Suprapubic skin (tissue), 4 donors: ENCODE measurements around the gene PCBP3. TPM values are rescaled to one million over a fixed set of nuclear protein-coding genes. Genes with fewer than 3 reads are reported as not detected.

ENCODE experiments used
- DNase-seq, 2 donors: peaks; one replicate each; pipeline ENCODE4 v3.0.0-alpha.2; 2019; ENCODE audit warnings: low spot score in 2 of 2
- H3K27ac ChIP-seq: fragments of 200-600 bp; sonication (generic); one replicate; pipeline ENCODE4 v1.5.1; 2019
- H3K27me3 ChIP-seq: fragments of 200-600 bp; sonication (generic); one replicate; pipeline ENCODE4 v1.5.1; 2019
- H3K36me3 ChIP-seq: fragments of 200-600 bp; sonication (generic); one replicate; pipeline ENCODE4 v1.5.1; 2019
- H3K4me1 ChIP-seq: fragments of 200-600 bp; sonication (generic); one replicate; pipeline ENCODE4 v1.5.1; 2019
- H3K4me3 ChIP-seq: fragments of 200-600 bp; sonication (generic); one replicate; pipeline ENCODE4 v1.5.1; 2019; ENCODE audit warnings: mild to moderate bottlenecking
- H3K9me3 ChIP-seq: fragments of 200-600 bp; sonication (generic); one replicate; pipeline ENCODE4 v1.5.1; 2019
- EP300 ChIP-seq: sonication (generic); formaldehyde crosslinking; IDR thresholded peaks from one replicate; pipeline ENCODE4 v1.6.1; 2017; ENCODE audit warnings: antibody characterized with exemption
- POLR2A ChIP-seq, 2 donors: fragments of 450-650 bp; IDR thresholded peaks; one replicate each; pipeline ENCODE4 v1.6.1; 2017; ENCODE audit warnings: antibody characterized with exemption in 2 of 2, mild to moderate bottlenecking in 2 of 2, moderate library complexity in 2 of 2
- POLR2AphosphoS5 ChIP-seq, 3 donors: sonication (generic); formaldehyde crosslinking; IDR thresholded peaks; one replicate each; pipeline ENCODE4 v1.6.1; 2017; ENCODE audit warnings: antibody characterized with exemption in 3 of 3
- WGBS: methylation state at CpG from one replicate; pipeline ENCODE4 v1.1.5; 2018; 5-methylcytosine and 5-hydroxymethylcytosine counted together
- total RNA-seq, 4 donors: library from RNA; depleted of rRNA; stranded (reverse); fragments of >200 nt; gene quantifications; one replicate each; pipeline ENCODE4 v1.1.0, GENCODE V29; 2016
- TF ChIP-seq, protein P1 (sequence below), 2 donors: fragments of 200-600 bp in 1 of 2; fragments of 450-650 bp in 1 of 2; sonication (generic) in 1 of 2; IDR thresholded peaks; one replicate each; pipeline ENCODE4 v1.5.1; 2016 to 2019; ENCODE audit warnings: antibody characterized with exemption in 2 of 2, mild to moderate bottlenecking in 1 of 2, moderate library complexity in 1 of 2

PCBP3 gene
- total RNA-seq, 4 donors from 2014 or later: 0.97 to 7.3 (median 2.7) TPM

DNA sequence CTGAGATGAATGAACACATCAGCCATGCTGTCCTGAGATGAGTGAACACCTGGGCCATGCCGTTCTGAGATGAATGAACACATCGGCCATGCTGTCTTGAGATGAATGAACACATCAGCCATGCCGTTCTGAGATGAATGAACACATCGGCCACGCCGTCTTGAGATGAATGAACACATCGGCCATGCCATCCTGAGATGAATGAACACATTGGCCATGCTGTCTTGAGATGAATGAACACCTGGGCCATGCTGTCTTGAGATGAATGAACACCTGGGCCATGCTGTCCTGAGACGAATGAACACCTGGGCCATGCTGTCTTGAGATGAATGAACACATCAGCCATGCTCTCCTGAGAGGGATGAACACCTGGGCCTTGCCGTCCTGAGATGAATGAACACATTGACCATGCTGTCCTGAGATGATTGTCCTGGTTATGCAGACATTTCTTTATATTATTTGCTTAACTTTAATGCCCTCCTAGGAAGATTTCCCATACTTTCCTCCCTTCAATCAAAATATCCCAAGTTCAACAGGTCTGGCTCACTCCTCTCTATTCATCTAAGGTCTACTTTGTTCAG, 289.5 kb downstream of the PCBP3 start:
- DNase-seq: no peak
- no peaks in the 10 kb centered on the region for H3K9me3 ChIP-seq
- H3K4me3 ChIP-seq: no peak overlapping the region
- H3K27ac ChIP-seq: no peak overlapping the region
- no peaks in the 10 kb centered on the region for H3K27me3 ChIP-seq
- no peaks in the 10 kb centered on the region for H3K36me3 ChIP-seq
- no peaks in the 10 kb centered on the region for H3K4me1 ChIP-seq
- WGBS: 65% methylated on average over 5 of the region's 9 CpGs
- TF ChIP-seq POLR2AphosphoS5 (IDR thresholded peaks at IDR 0.05) (no peak), EP300 (no peak), POLR2A (IDR thresholded peaks at IDR 0.05) (no peak)
- TF ChIP-seq, protein P1, sequence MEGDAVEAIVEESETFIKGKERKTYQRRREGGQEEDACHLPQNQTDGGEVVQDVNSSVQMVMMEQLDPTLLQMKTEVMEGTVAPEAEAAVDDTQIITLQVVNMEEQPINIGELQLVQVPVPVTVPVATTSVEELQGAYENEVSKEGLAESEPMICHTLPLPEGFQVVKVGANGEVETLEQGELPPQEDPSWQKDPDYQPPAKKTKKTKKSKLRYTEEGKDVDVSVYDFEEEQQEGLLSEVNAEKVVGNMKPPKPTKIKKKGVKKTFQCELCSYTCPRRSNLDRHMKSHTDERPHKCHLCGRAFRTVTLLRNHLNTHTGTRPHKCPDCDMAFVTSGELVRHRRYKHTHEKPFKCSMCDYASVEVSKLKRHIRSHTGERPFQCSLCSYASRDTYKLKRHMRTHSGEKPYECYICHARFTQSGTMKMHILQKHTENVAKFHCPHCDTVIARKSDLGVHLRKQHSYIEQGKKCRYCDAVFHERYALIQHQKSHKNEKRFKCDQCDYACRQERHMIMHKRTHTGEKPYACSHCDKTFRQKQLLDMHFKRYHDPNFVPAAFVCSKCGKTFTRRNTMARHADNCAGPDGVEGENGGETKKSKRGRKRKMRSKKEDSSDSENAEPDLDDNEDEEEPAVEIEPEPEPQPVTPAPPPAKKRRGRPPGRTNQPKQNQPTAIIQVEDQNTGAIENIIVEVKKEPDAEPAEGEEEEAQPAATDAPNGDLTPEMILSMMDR (IDR thresholded peaks at IDR 0.05): no peak

DNA sequence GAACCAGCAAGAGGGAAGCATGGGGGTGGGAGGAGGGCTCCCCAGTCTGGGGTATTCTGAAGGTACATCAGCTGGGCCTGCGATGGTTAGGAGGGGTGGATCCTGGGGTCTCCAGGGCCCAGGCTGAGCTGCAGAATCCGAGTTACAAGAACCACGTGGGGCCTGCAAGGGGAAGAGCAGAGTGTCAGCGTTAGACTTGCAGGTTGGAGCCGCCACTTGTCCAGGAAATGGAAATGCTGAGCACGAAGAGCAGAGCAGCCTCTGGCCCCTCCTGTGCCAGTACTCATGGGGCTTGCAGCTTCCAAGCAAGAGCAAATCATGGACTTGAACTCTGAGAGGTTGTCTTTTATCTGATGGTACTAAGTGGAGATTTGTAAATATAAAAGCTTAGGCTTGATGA, 290.6 kb downstream of the PCBP3 start:
- Histone ChIP-seq H3K27me3 (no peaks in the 10 kb centered on the region), H3K27ac (no peak overlapping the region), H3K9me3 (no peaks in the 10 kb centered on the region), H3K4me1 (no peaks in the 10 kb centered on the region), H3K36me3 (no peaks in the 10 kb centered on the region), H3K4me3 (no peak overlapping the region)
- DNase-seq: no peak
- TF ChIP-seq EP300 (no peak), POLR2A (IDR thresholded peaks at IDR 0.05) (no peak), POLR2AphosphoS5 (IDR thresholded peaks at IDR 0.05) (no peak)
- TF ChIP-seq, protein P1 (IDR thresholded peaks at IDR 0.05): no peak
- 72% methylated on average over 6 of the region's 6 CpGs for WGBS

DNA sequence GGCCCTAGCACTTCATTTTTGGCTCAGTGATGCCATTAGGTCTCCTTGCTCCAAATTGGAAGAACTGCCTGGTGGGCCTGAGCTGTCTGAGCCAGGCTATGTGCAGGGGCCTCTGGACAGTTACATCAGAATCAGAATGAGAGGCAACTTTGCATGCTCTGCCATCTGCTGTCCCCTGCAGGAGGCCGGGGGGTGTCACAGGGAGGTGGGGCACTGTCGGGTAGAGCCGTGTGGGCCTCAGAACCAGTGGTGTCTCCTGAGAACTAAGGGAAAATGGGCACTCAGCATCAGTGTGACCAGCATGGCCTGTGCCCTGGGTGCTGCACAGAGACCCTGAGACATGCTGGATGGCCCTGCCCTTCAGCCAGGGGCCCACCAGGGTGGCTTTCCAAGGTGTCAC, 291.0 kb downstream of the PCBP3 start:
- no peaks in the 10 kb centered on the region for H3K27me3 ChIP-seq
- no peaks in the 10 kb centered on the region for H3K4me1 ChIP-seq
- H3K36me3 ChIP-seq: no peaks in the 10 kb centered on the region
- TF ChIP-seq EP300 (no peak), POLR2A (IDR thresholded peaks at IDR 0.05) (no peak), POLR2AphosphoS5 (IDR thresholded peaks at IDR 0.05) (no peak)
- TF ChIP-seq, protein P1 (IDR thresholded peaks at IDR 0.05): no peak
- H3K27ac ChIP-seq: no peak overlapping the region
- no CpG with 5 or more reads among the region's 3 CpGs for WGBS
- DNase-seq: no peak
- H3K9me3 ChIP-seq: no peaks in the 10 kb centered on the region
- no peak overlapping the region for H3K4me3 ChIP-seq

DNA sequence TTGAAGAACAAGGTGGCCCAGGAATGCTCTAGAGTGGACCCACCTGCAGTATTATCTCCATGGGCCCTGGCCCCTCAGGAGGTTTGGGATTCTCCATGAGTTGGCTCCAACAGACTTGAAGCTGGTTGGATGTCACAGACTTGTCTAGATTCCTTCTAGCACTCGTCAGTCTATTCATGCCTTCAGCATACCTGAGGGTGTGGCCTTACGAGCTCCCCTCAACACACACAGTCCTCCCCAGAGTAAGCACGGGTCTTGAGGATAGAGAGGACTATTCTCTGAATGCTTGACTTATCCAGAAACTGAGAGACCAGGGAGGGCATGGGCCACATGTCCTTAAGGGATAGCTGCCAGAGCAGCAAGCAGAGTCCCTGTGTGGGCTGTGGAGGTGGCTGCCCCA, 292.1 kb downstream of the PCBP3 start:
- Histone ChIP-seq H3K4me3 (no peak overlapping the region), H3K27me3 (no peaks in the 10 kb centered on the region), H3K27ac (no peak overlapping the region), H3K36me3 (no peaks in the 10 kb centered on the region), H3K4me1 (no peaks in the 10 kb centered on the region), H3K9me3 (no peaks in the 10 kb centered on the region)
- DNase-seq: no peak
- TF ChIP-seq EP300 (no peak), POLR2A (IDR thresholded peaks at IDR 0.05) (no peak), POLR2AphosphoS5 (IDR thresholded peaks at IDR 0.05) (no peak)
- TF ChIP-seq, protein P1 (IDR thresholded peaks at IDR 0.05): no peak
- 84% methylated on average over 3 of the region's 3 CpGs for WGBS

DNA sequence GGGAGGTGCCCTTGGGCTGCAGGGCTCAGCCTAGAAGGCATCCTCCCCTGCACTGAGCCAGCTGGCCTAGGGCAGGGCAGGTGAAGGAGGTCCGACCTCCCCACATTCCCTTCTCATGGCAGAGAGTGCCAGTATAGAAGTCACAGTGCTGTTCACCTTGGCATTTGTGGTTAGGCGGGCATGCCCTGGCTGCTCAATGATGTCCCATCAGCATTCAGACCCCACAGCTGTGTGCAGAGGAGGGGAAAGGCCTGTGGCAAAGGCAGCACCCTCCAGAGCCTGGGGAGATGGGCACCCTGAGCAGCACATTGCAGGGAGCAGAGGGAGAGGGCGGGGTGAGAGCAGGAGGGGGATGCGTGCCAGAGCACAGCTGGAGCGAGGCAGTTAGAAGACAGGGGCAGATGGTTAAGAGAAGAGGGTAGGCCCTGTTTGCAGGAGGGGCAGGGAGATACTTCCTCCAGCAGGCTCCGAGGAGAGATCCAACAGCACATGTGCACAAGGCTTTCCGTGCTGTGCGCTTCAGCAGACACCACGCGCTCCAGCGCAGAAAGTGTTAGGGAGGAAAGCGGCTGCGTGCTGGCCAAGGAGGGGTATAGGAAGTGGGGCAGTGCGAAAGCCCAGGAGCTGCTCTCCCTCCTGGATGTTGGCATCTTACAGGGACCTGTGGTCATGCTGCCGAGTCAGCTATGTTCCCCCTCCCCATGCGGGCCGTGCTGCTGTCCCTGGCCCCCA, 294.4 kb downstream of the PCBP3 start:
- WGBS: 71% methylated on average over 16 of the region's 17 CpGs

More for the DNA sequence above, 294.4 kb downstream of the PCBP3 start:
- Histone ChIP-seq H3K27me3 (no peaks in the 10 kb centered on the region), H3K4me3 (no peak overlapping the region), H3K36me3 (no peaks in the 10 kb centered on the region), H3K9me3 (no peaks in the 10 kb centered on the region), H3K4me1 (no peaks in the 10 kb centered on the region), H3K27ac (no peak overlapping the region)
- no peak for DNase-seq
- TF ChIP-seq EP300 (no peak), POLR2AphosphoS5 (IDR thresholded peaks at IDR 0.05) (no peak), POLR2A (IDR thresholded peaks at IDR 0.05) (no peak)
- TF ChIP-seq, protein P1 (IDR thresholded peaks at IDR 0.05): no peak
